CD1c-positive myeloid dendritic cell (primary cell): Measurements from ENCODE around the gene MAD1L1.

Experiments used
- DNase-seq: peaks from one replicate; pipeline ENCODE4 v3.0.0-alpha.2; 2016; ENCODE audit errors: extremely low spot score

Gene MAD1L1

DNA sequence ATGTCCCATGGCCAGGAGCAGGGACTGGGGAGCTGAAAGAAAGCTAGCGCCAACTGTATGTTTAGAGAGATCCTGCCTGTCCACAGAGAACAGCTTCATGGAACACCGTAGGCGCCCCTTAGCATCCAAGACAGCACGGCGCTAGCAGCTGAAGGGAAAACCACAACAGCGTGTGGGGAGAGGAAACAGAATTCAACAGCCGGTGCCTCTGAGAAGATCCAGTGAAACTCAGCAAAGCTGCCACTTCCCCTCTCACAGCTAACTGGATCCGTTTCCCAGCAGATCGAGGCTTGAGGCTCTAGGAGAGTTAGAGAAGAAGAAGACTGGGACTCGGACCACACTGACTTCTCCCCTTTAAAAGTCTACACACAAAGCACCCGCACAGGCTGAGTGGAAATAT is 145.0 kb downstream of the MAD1L1 start:
- DNase-seq: peak; percentile 63

DNA sequence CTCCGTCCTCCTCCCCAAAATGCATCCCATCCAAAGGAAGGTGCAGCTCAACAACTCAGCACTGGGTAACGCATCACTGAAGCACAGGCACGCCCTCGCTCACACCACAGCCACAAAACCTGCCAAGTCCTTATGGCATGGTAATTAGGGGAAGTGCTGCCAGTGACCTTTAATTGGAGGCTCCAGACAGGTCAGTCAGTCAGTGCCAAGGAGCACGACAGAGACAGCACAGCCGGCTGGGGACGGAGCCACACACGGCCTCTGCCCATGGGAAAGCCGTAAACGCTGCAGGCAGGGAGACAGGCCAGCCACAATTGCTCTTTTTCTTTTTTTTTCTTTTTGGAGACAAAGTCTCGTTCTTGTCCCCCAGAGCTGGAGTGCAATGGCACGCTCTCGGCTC is 146.5 kb downstream of the MAD1L1 start:
- no peak for DNase-seq

GRCh38 chr7:2085804-2086203 is 146.9 kb downstream of the MAD1L1 start:
- DNase-seq: no peak

GRCh38 chr7:2084781-2085505 is 147.8 kb downstream of the MAD1L1 start:
- no peak for DNase-seq

- no peak for DNase-seq
Measured at GRCh38 chr7:2084331-2084730, 148.4 kb downstream of the MAD1L1 start.

DNA sequence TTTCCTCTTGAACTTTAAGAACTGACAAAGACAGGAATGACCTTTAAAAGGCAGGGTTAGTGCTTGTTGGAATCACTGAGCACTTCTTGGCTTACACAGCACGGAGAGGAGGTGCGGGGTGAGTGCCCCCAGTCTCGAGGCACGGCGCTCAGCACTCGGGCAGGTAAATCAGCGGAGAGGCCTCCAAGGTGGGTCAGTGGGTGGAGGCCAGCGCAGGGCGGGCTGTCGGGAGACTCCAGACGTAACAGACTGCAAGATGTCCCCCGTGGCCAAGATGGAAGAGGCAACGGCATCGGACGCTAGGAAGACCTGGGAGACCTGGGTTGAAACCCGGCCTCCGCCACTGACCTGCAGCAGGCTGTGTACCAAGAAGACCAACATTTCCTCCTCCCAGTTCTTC is 149.4 kb downstream of the MAD1L1 start:
- no peak for DNase-seq

- no peak for DNase-seq
Measured at GRCh38 chr7:2082139-2082998, 150.4 kb downstream of the MAD1L1 start.

- no peak for DNase-seq
Measured at GRCh38 chr7:2081526-2082135, 151.1 kb downstream of the MAD1L1 start.

GRCh38 chr7:2080477-2080876 is 152.3 kb downstream of the MAD1L1 start:
- DNase-seq: no peak

DNA sequence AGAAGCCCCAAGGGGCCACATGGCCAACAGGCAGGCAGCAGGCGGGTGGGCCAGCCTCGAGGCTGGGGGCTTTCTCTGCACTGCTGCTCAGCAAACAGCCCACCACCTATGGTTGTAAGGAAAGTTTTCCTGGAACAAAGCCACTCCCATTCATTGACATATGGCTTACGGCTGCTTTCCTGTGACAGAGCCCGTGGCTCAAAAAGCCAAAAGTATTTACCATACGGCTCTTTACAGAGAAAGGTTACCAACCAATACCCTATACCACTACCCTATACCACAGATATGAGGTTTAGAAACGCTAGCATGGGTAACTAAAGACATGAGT is 152.7 kb downstream of the MAD1L1 start:
- no peak for DNase-seq

- peak; percentile 30 for DNase-seq
Measured at GRCh38 chr7:2079332-2080059, 153.2 kb downstream of the MAD1L1 start.

DNA sequence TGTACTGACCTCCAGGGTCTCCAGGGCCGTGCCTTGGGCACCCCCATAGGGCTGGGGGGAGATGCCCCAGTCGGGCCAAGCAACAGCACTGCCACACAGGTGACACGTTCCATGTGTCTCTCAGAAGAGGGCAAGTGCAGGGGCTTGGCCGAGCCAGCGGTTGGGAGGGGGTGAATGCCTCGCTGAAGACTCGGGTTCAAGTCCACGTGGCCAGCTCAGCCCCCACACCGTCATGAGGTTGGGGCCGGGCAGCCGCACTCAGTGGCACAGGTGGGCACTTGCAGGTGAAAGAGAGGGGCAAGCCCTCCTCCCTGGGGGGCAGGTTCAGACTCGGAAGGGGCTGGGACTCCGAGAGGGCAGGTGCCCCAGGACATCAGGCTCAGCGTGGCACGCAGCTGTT is 153.8 kb downstream of the MAD1L1 start:
- no peak for DNase-seq

GRCh38 chr7:2076649-2077064 is 156.1 kb downstream of the MAD1L1 start:
- peak; percentile 26 for DNase-seq

GRCh38 chr7:2075811-2076210 is 156.9 kb downstream of the MAD1L1 start:
- DNase-seq: no peak

DNA sequence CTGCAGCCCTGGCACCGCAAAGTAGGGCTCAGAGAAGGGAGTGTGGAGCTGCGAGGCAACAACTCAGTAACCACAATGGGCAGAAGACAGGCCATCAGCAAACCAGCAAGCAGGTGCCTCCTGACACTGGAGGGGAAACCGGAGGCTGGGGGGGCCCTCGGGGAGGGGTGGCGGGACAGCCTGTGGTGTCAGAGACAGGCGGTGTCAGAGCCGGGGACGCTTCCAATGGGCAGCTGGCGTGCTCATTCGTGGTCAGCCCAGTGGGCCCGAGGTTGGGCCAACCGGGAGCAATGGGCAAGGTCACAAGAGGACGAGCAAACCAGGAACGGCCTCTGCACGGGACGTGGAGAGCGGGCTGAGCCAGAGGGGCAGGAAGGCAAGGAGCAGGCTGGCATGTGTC is 158.1 kb downstream of the MAD1L1 start:
- DNase-seq: no peak

GRCh38 chr7:2072798-2073197 is 159.9 kb downstream of the MAD1L1 start:
- DNase-seq: no peak

GRCh38 chr7:2072042-2072441 is 160.7 kb downstream of the MAD1L1 start:
- no peak for DNase-seq

DNA sequence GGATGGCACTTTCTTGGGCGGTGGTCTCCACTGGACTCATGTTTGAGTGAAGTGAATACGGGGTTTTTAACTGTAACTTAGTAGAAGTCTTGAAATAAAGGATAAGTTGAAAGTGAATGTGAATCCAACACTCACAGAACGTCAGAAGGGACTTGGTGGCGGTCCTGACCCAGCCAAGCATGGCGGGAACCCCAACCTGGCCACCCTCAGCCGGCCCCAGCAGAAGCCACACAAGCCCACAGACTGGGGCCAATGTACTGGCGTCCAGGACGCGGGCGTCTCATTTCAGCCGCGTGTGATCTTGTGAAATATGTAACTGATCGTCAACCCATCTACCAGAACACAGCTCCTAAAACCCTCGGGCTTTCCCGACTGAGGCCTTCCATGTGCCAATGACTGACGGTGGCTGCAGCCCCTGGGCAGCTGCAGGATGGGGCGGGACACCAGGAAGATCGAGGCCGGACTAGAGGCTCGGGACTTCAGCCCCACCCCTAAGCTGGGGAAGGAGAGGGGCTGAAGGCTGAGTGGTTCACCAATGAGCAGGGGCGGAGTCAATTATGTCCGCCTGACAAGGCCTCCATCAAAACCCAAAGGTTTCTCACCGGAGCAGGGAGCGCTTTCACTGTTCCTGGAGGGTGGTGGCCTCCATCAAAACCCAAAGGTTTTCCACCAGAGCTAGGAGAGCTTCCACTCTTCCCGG is 161.5 kb downstream of the MAD1L1 start:
- DNase-seq: no peak

GRCh38 chr7:2070151-2070763 is 162.5 kb downstream of the MAD1L1 start:
- no peak for DNase-seq

GRCh38 chr7:2069472-2069860 is 163.3 kb downstream of the MAD1L1 start:
- DNase-seq: no peak
